NCI-H146 treated with DMSO at 0.1 percent for 48 hours (cell line): ENCODE data around the gene ERI2.

Experiments used
- DNase-seq: peaks from one replicate; lab custom pipeline; 2025; ENCODE audit not compliant: unreplicated experiment; lab: John Stamatoyannopoulos, UW

The ERI2 gene

GRCh38 chr16:20806168-20807050 lies at the start of gene ERI2, which contains the start of gene REXO5:
Gene ERI2, minus strand, starts transcription at chr16:20806472. Its CDS starts 42 bp downstream, at chr16:20806430.
Gene REXO5, plus strand, starts transcription at chr16:20806527. Its CDS starts 427 bp downstream, at chr16:20806954.
- DNase-seq = peak; percentile 94

DNA sequence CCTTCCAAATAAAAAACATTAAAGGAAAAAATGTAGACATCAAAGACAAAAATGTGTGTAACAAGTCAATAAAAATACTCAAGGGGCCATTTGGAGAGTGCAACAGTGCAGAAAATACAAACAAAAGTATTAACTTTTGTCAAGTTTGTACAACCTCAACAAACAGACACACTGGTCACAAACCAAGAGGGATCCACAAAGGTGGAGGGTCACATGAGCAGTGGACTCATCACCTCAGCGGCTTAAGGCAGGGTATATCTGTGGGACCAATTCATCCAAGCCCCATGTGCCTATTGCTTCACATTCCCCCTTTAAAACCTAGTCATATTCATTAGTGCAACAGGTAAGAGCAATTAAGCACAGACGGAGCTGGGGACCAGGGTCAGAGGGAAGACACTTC lies 48.7 kb upstream of the ERI2 start:
- DNase-seq = no peak

DNA sequence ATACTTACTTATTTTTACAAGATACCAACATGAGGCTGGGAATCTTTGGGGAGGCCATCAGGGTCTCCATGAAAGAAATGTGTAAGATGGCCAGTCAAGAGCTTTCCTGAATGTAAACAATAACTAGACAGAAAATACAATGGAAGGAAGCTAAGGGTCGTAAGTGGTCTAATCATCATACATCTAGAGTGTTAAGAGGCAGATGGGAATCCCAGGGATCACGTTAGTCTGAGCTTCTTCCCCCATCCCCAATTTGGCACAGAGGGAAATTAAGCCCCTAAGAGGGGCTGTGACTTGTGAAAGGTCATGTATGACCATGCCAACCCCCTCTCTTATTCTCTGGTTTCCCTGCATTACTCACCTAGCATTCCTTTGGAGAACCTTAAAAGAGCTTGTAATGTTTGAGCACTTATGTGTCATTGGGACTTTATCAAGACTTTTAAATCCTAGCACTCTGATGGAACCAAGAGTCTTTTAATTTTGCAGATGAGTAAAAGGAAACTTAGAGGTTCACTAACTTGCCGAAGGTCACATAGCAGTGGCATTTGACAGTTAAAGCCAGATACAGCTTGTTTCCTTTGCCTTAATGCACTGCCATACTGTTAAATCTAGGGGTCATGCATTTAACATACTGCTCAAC lies 47.8 kb upstream of the ERI2 start:
- no peak for DNase-seq

GRCh38 chr16:20853143-20853542 lies 46.9 kb upstream of the ERI2 start:
- no peak for DNase-seq

DNA sequence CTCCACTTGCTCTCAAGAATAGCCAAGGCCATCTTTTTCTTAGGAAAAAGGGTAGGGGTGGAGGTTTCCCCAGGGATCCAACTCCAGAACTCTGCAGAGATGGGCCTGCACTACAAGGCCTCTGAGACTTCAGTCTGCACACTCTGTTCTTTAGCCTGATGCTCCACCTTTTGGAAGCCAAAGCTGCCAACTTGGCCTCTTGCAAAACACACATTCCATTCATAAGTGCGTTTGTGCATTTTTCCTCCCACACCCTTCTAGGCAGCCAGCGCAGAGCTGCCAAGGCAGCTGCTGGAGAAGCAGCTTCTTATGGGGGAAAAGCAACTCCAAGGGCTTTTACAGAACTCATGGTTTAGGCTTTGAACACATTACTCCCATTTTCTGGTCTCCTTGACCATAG lies 45.3 kb upstream of the ERI2 start:
- no peak for DNase-seq

- no peak for DNase-seq
Observed at GRCh38 chr16:20850981-20851380, 44.7 kb upstream of the ERI2 start.

- peak; percentile 21 for DNase-seq
Observed at GRCh38 chr16:20849589-20850390, 43.5 kb upstream of the ERI2 start.

DNA sequence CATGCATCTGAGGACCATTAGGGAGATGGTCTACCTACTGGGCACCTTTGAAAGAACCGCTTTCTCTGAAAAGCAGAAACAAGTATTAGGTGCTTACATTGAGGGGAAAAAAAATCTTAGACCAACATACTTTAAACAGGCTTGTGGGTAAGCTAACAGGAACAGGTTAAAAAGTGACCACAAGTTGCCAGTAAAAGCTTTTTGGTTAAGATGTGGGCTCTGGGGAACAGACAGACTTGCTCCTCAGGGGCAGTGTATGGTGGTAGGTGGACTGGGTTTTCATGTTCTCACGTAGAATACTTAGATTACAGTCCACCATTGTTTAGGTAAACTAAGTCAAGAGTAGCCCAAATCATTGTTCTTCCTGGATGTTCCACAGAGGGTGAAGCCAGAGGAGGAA lies 41.3 kb upstream of the ERI2 start:
- DNase-seq = no peak

DNA sequence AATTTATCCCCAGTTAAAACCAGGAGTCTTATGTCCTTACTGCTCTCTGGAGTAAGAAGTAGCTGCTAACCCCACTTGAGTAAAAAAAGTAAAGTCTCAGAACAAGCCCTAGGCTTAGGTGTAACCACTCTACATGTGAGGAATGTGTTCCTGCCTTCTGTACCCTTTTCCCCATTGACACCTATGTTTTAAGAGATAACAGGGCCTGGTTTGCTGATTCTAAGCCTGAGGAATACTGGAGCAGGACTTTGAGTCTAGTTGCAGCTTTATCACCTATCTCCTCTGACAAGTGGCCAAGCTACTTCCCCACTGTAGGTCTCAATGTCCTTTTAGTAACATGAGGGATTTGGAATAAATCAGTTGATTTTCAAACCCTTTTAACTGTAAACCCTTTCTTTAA lies 40.3 kb upstream of the ERI2 start:
- DNase-seq = no peak

- no peak for DNase-seq
Observed at GRCh38 chr16:20846030-20846429, 39.8 kb upstream of the ERI2 start.

DNA sequence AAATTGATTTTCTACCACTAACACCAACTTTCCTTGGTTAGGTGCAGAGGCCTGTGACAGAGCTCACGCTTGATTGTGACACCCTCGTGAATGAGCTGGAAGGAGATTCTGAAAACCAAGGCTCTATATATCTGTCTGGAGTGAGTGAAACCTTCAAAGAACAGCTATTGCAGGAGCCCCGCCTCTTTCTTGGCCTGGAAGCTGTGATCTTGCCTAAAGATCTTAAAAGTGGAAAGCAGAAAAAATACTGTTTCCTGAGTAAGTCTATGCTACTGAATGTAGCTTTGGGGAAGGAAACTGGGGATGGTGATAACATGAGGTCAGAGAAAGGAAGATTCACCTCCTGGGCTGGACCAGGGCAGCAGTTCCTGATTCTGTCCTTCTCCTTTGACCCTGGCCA lies 38.3 kb upstream of the ERI2 start:
- no peak for DNase-seq

- DNase-seq = no peak
Observed at GRCh38 chr16:20844054-20844453, 37.8 kb upstream of the ERI2 start.

DNA sequence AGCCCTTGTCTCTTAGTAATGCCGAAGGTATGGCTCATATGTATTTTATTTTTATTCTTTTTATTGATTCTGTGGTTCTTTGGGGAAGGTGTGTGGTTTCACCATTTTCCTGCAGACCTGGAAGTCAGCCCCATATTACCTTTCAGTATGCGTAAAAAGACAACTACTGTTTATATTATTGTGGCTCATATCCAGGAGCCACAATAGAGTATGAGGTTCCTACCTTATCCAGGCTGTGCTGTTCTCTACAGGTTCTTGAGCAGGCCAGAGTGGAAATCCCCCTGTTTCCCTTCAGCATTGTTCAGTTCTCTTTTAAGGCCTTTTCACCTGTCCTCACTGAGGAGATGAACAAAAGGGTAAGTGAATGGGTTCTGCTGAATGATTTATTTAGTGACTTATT lies 33.2 kb upstream of the ERI2 start:
- no peak for DNase-seq

GRCh38 chr16:20838240-20838639 lies 32.0 kb upstream of the ERI2 start:
- DNase-seq = no peak

- no peak for DNase-seq
Observed at GRCh38 chr16:20833086-20833485, 26.8 kb upstream of the ERI2 start.

DNA sequence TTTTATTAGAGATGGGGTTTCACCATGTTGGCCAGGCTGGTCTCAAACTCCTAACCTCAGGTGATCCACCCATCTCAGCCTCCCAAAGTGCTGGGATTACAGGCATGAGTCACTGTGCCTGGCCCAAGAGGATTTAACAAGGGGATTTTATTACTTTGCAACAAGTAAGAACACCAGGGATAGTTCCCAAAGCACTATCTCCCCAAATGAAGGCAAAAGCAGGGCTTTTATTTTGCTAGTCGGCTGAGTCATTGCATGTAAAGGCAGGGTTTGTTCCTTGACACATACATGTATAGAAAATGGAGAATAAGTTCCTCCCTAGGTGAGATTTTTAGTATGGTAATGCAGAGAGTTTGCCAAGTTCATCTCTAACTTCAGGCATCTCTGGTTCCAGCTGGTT lies 24.1 kb upstream of the ERI2 start:
- no peak for DNase-seq

GRCh38 chr16:20829536-20829935 lies 23.3 kb upstream of the ERI2 start:
- no peak for DNase-seq

- no peak for DNase-seq
Observed at GRCh38 chr16:20826039-20826566, 19.8 kb upstream of the ERI2 start.

DNA sequence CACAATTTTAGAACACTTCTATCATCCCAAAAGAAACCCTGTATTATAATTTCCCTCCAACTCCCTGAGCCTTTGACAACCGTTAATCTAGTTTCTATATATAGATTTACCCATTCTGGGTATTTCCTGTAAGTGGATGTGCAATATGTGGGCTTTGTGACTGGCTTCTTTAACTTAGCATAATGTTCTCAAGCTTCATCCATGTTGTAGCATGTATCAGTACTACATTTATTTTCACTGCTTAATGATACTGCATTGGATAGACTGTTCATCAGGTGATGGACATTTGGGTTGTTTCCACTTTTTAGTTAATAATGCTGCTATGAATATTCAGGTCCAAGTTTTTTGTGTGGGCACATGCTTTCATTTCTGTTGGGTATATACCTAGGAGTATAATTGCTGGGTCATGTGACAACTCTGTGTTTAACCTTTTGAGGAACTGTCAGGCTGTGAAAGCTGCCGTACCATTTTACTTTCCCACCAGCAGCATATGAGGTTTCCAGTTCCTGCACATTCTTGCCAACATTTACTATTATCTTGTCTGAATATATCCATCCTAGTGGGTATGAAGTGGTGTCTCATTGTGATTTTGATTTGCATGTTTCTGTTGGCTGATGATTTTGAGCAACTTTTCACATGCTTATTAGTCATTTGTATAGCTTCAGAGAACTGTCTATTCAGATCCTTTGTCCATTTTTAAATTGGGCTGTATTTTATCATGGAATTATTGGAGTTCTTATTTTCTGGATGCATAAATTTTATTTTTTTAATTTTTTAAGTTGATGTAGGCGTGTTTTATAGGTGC lies 16.5 kb upstream of the ERI2 start:
- no peak for DNase-seq

- no peak for DNase-seq
Observed at GRCh38 chr16:20821682-20822081, 15.4 kb upstream of the ERI2 start.
